Panc1 (cell line): Measurements from ENCODE around the gene MYRIP.

Source experiments
- CTCF ChIP-seq: fragments of 450-650 bp; IDR thresholded peaks from 2 replicates; pipeline ENCODE4 v1.5.1; 2017; ENCODE audit warnings: mild to moderate bottlenecking
- POLR2AphosphoS5 ChIP-seq: IDR thresholded peaks from 2 replicates; pipeline ENCODE4 v1.6.1; 2012; ENCODE audit warnings: mild to moderate bottlenecking, low read depth, low read length, moderate library complexity
- REST ChIP-seq, 2 experiments: IDR thresholded peaks; 2 replicates each; pipeline ENCODE4 v1.6.1; 2011 to 2012; ENCODE audit warnings: low read depth in 2 of 2, control low read depth in 1 of 2, low read length in 1 of 2, mild to moderate bottlenecking in 1 of 2, moderate library complexity in 1 of 2; ENCODE audit not compliant: insufficient read depth in 1 of 2
- SIN3A ChIP-seq: IDR thresholded peaks from 2 replicates; pipeline ENCODE4 v1.6.1; 2012; ENCODE audit warnings: low read depth, mild to moderate bottlenecking, low read length, moderate library complexity, borderline replicate concordance; ENCODE audit not compliant: insufficient read depth
- TCF7L2 ChIP-seq: IDR thresholded peaks from 2 replicates; pipeline ENCODE4 v1.6.1; 2011; ENCODE audit warnings: mild to moderate bottlenecking, low read depth, low read length, inconsistent platforms

GRCh38 chr3:39962581-39962980, 153.2 kb downstream of the MYRIP start:
- TF ChIP-seq CTCF (no peak), POLR2AphosphoS5 (no peak), SIN3A (no peak), REST (IDR thresholded peaks at IDR 0.05; ENCODE audit: insufficient read depth in 1 of 2, low read depth in 2 of 2, low read length in 1 of 2) (no peak), TCF7L2 (no peak)
